ENCODE results near the gene ADAMTS3.
A peak's percentile ranks its signal among the peaks of the same experiment; 100 is the strongest.

ADAMTS3 gene

GRCh38 chr4:72302981-72303704, 265.9 kb downstream of the ADAMTS3 start:
- TF ChIP-seq, protein P1, sequence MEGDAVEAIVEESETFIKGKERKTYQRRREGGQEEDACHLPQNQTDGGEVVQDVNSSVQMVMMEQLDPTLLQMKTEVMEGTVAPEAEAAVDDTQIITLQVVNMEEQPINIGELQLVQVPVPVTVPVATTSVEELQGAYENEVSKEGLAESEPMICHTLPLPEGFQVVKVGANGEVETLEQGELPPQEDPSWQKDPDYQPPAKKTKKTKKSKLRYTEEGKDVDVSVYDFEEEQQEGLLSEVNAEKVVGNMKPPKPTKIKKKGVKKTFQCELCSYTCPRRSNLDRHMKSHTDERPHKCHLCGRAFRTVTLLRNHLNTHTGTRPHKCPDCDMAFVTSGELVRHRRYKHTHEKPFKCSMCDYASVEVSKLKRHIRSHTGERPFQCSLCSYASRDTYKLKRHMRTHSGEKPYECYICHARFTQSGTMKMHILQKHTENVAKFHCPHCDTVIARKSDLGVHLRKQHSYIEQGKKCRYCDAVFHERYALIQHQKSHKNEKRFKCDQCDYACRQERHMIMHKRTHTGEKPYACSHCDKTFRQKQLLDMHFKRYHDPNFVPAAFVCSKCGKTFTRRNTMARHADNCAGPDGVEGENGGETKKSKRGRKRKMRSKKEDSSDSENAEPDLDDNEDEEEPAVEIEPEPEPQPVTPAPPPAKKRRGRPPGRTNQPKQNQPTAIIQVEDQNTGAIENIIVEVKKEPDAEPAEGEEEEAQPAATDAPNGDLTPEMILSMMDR (IDR thresholded peaks at IDR 0.05; ENCODE audit: borderline replicate concordance, control extremely low read depth, extremely low read depth, insufficient read depth, missing control alignments), result peak; percentile 64
- in situ Hi-C loops (cut with MboI; ENCODE audit: low sequenced_read_pairs, unreplicated experiment), result no loop called here
- peak; percentile 6 for DNase-seq (ENCODE audit: low spot score)

DNA sequence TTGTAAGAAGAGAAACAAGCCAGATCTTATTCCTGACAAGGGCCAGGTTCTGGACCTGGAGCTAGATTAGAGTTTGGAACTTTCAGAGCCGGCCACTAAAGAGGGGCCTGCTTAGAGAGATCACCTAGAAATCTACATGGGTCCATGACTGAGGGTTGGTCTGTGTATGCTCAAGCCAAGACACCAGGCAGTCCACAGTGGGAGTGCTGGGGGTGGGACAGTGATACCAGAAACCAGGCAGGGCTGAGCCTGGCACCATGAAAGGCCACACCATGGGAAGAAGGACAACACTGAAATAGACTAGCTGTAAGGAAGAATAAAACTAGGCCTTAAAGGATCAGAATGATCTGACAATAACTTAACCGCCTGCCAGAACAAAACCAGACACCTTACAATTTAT, 267.3 kb downstream of the ADAMTS3 start:
- DNase-seq (ENCODE audit: low spot score), result no peak
- in situ Hi-C loops (cut with MboI; ENCODE audit: low sequenced_read_pairs, unreplicated experiment), result no loop called here
- TF ChIP-seq, protein P1 (IDR thresholded peaks at IDR 0.05; ENCODE audit: borderline replicate concordance, control extremely low read depth, extremely low read depth, insufficient read depth, missing control alignments), result no peak

GRCh38 chr4:72300126-72300525, 268.9 kb downstream of the ADAMTS3 start:
- TF ChIP-seq, protein P1 (IDR thresholded peaks at IDR 0.05; ENCODE audit: borderline replicate concordance, control extremely low read depth, extremely low read depth, insufficient read depth, missing control alignments), result no peak
- no peak for DNase-seq (ENCODE audit: low spot score)
- in situ Hi-C loops (cut with MboI; ENCODE audit: low sequenced_read_pairs, unreplicated experiment), result no loop called here

DNA sequence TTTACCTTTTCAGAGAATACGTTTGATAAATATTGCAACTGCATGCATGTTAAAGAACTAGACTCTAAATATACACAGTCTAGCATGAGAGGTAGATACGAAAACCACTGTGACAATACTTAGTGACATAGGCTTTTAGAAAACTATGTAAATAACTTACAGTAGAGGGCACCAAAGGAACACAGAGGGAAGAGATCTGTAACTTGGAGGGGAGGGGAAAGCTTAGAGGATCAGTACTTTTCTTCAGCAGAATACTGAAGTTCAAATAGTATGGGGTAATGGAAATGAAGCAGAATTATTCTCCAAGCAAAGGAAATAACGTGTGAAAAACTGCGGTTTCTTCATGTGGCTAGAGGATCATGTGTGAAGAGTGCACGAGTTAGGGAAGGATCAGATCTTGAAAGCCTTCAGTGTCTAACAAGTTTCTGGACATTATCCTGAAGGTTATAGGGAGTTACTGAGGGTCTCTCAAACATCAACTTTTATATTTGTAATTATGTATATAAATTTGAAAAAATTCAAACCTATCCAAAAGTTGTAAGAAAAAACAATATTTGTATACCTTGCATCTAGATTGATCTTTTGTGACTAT, 273.0 kb downstream of the ADAMTS3 start:
- TF ChIP-seq, protein P1 (IDR thresholded peaks at IDR 0.05; ENCODE audit: borderline replicate concordance, control extremely low read depth, extremely low read depth, insufficient read depth, missing control alignments), result peak; percentile 23
- in situ Hi-C loops (cut with MboI; ENCODE audit: low sequenced_read_pairs, unreplicated experiment), result loop anchor here (25.0 kb wide), 1 partner anchor 559 kb away; no protein-coding TSS in a partner anchor
- peak; percentile 18 for DNase-seq (ENCODE audit: low spot score)

DNA sequence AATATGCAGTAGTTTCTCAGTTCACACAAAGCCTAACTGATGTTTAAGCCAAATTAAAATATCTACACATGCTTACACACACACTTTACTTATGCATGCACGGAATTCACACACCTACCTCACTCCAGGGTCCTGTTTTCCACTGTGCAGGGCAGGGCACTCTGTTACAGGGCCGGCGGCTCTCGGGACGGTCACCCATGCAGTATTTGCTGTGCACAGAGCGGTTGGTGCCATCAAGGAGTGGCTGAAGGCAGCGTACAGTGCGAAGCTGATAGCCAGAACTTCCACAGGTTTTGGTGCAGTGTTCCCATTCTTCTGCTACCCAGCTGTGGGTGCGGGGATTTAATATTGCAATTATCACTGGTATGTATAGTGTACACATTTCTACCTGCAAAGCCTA, 278.3 kb downstream of the ADAMTS3 start:
- in situ Hi-C loops (cut with MboI; ENCODE audit: low sequenced_read_pairs, unreplicated experiment), result loop anchor here (25.0 kb wide), 1 partner anchor 553 kb away; no protein-coding TSS in a partner anchor
- no peak for DNase-seq (ENCODE audit: low spot score)
- TF ChIP-seq, protein P1 (IDR thresholded peaks at IDR 0.05; ENCODE audit: borderline replicate concordance, control extremely low read depth, extremely low read depth, insufficient read depth, missing control alignments), result no peak

DNA sequence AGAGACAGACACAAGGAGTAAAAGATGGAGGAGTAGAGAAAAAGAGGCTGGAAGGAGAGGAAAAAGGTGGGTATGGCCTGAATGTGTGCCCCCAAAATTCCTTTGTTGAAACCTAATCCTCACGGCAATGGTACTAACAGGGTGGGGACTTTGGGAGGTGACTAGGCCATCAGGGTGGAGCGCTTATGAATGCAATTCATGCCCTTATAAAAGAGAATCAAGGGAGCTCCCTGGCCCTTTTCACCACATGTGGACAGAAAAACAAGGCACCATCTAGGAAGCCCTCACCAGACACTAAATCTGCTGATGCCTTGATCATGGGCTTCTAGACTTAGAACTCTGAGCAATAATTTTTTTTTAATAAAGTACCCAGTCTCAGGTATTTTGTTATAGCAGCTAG, 282.1 kb downstream of the ADAMTS3 start:
- in situ Hi-C loops (cut with MboI; ENCODE audit: low sequenced_read_pairs, unreplicated experiment), result loop anchor here (25.0 kb wide), 1 partner anchor 550 kb away; no protein-coding TSS in a partner anchor
- TF ChIP-seq, protein P1 (IDR thresholded peaks at IDR 0.05; ENCODE audit: borderline replicate concordance, control extremely low read depth, extremely low read depth, insufficient read depth, missing control alignments), result no peak
- DNase-seq (ENCODE audit: low spot score), result no peak
